Heart left ventricle (tissue), 13 donors: ENCODE results near the gene DEGS2.

Experiments used
- CTCF ChIP-seq, 12 donors: fragments of 200-600 bp; sonication (generic) in 4 of 12; IDR thresholded peaks; one replicate each; pipeline versions ENCODE4 v1.5.0 to v1.8.0; 2018 to 2022; ENCODE audit warnings: antibody characterized with exemption in 12 of 12, mild to moderate bottlenecking in 5 of 12
- POLR2A ChIP-seq, 2 donors: fragments of 450-650 bp; IDR thresholded peaks; one replicate each; pipeline ENCODE4 v1.6.1; 2017; ENCODE audit warnings: antibody characterized with exemption in 2 of 2, mild to moderate bottlenecking in 2 of 2, moderate library complexity in 2 of 2
- donor health status: ischemic (EF 13 %, LVEDD 7.1; RV severe dilation, severe dysfunction).
- donor health status: DM: no; HTN: yes; CAD: no.
- donor health status: DM: no; HTN: no; CAD: no.
- donor health status: ischemic (EF 25% LVEDD 6.9; RV normal size, moderate dysfunction).
- donor health status: ischemic (EF 25% LVEDD 5.7; RV mildly dilated, moderate dysfunction).
- donor health status: ischemic (EF 35%, LVEDD 5.7; RV mildly dilated, moderate dysfunction).
- donor health status: nonischemic (EF 11% LVEDD 7.7; RV severe dilation, severe dysfunction).
- donor health status: DM: yes; HTN: yes; CAD: no.
- donor health status: PGD.
- donor health status: ischemic (EF 29% LVEDD 5.4; RV normal size, mild dysfunction).
- donor health status: nonischemic (EF 23%, LVEDD 6.1; RV moderate dilation, normal function).

- TF ChIP-seq POLR2A (IDR thresholded peaks at IDR 0.05): no peak
- no peak for TF ChIP-seq CTCF (IDR thresholded peaks at IDR 0.05)
Measured at GRCh38 chr14:100203146-100203545, 43.7 kb upstream of the DEGS2 start.
